ENCODE data around the gene SMARCC2.
A peak's percentile ranks its signal among the peaks of the same experiment; 100 is the strongest.
"Not testable (repeated sequence)": the region's sequence is repeated elsewhere in the genome, so short reads cannot be mapped to it uniquely, and the experiment has no call there.

SMARCC2 gene

GRCh38 chr12:56208006-56208405 lies 18.7 kb upstream of the SMARCC2 start:
- no peak for DNase-seq (ENCODE audit: low spot score)

- DNase-seq (ENCODE audit: low spot score) = peak; percentile 81
Observed at GRCh38 chr12:56206452-56207166, 17.3 kb upstream of the SMARCC2 start.

GRCh38 chr12:56205445-56205844 lies 16.2 kb upstream of the SMARCC2 start:
- no peak for DNase-seq (ENCODE audit: low spot score)

GRCh38 chr12:56204275-56204674 lies 15.0 kb upstream of the SMARCC2 start:
- DNase-seq (ENCODE audit: low spot score) = no peak

GRCh38 chr12:56202838-56203237 lies 13.6 kb upstream of the SMARCC2 start:
- DNase-seq (ENCODE audit: low spot score) = no peak

GRCh38 chr12:56202366-56202765 lies 13.1 kb upstream of the SMARCC2 start:
- DNase-seq (ENCODE audit: low spot score) = no peak

- DNase-seq (ENCODE audit: low spot score) = no peak
Observed at GRCh38 chr12:56198836-56199235, 9.6 kb upstream of the SMARCC2 start.

GRCh38 chr12:56197921-56198635 lies 8.8 kb upstream of the SMARCC2 start:
- DNase-seq (ENCODE audit: low spot score) = no peak

- DNase-seq (ENCODE audit: low spot score) = not testable (repeated sequence)
Observed at GRCh38 chr12:56196818-56197550, 7.7 kb upstream of the SMARCC2 start.

- peak; percentile 71 for DNase-seq (ENCODE audit: low spot score)
Observed at GRCh38 chr12:56193025-56193578, 3.8 kb upstream of the SMARCC2 start.

- no peak for DNase-seq (ENCODE audit: low spot score)
Observed at GRCh38 chr12:56192582-56192981, 3.3 kb upstream of the SMARCC2 start.

- no peak for DNase-seq (ENCODE audit: low spot score)
Observed at GRCh38 chr12:56190695-56191155, 1.4 kb upstream of the SMARCC2 start.

- peak; percentile 99 for DNase-seq (ENCODE audit: low spot score)
Observed at GRCh38 chr12:56189918-56190694, 823 bp upstream of the SMARCC2 start.

GRCh38 chr12:56188778-56189098 lies 545 bp downstream of the SMARCC2 start:
- no peak for DNase-seq (ENCODE audit: low spot score)

GRCh38 chr12:56188131-56188777 lies 1.0 kb downstream of the SMARCC2 start:
- DNase-seq (ENCODE audit: low spot score) = peak; percentile 59

- no peak for DNase-seq (ENCODE audit: low spot score)
Observed at GRCh38 chr12:56186957-56187356, 2.3 kb downstream of the SMARCC2 start.

- DNase-seq (ENCODE audit: low spot score) = no peak
Observed at GRCh38 chr12:56178347-56178746, 10.9 kb downstream of the SMARCC2 start.

GRCh38 chr12:56172839-56173238 lies 16.4 kb downstream of the SMARCC2 start:
- no peak for DNase-seq (ENCODE audit: low spot score)

- no peak for DNase-seq (ENCODE audit: low spot score)
Observed at GRCh38 chr12:56169229-56169759, 20.0 kb downstream of the SMARCC2 start.

- no peak for DNase-seq (ENCODE audit: low spot score)
Observed at GRCh38 chr12:56165369-56165768, 23.9 kb downstream of the SMARCC2 start.

GRCh38 chr12:56164345-56164729 lies 24.9 kb downstream of the SMARCC2 start:
- no peak for DNase-seq (ENCODE audit: low spot score)
